ENCODE data around the gene PCGF2. TPM values are rescaled to one million over a fixed set of nuclear protein-coding genes. Genes with fewer than 3 reads are reported as not detected.

Gene PCGF2
- total and polyA plus RNA-seq, 10 of the 15 experiments (the other 5 are each of a cell fraction or from before 2014, with no cell fraction given) = 2.7 to 35.6 (median 7.2) TPM

Small RNA genes within 50 kb of the gene (microRNA-seq; reads per million reads assigned to microRNA genes)
- gene MIR4726 = 2.3 reads per million, percentile 7 among the genes with 10 or more reads in this experiment
- 1.7 reads per million for gene MIR4734

Small RNA genes within 50 kb of the gene (small RNA-seq; reads per million reads assigned to genes)
- gene MIR4726 (0.43 reads per million, percentile 5 among the genes with 10 or more reads in this experiment), gene MIR4734 (0.39 reads per million, percentile 3 among the genes with 10 or more reads in this experiment), gene RNA5SP440 (1.8 reads per million, percentile 58 among the genes with 10 or more reads in this experiment), gene RNU6-866P (not detected)

Other genes with a start within 250 kb of the PCGF2 start
Only the 7 nearest of the 10 such genes appear.
- gene EPOP, start 73.4 kb downstream of the PCGF2 start, total RNA-seq (2014; rRNA removed) = 4.8 and 5.0 TPM in 2 replicates
- gene EPOP, start 73.4 kb downstream of the PCGF2 start, total RNA-seq (2014; rRNA removed; fragmentation: Illumina TruSeq; extraction: Trizol) = 3.3 and 3.6 TPM in 2 replicates
- 9.0 and 9.7 TPM in 2 replicates for gene EPOP, start 73.4 kb downstream of the PCGF2 start, total RNA-seq (2021)
- 7.7 and 8.2 TPM in 2 replicates for gene EPOP, start 73.4 kb downstream of the PCGF2 start, polyA plus RNA-seq (2011; rRNA removed)
- 3.9 and 4.0 TPM in 2 replicates for gene EPOP, start 73.4 kb downstream of the PCGF2 start, polyA plus RNA-seq (2014; fragmentation: Illumina TruSeq; extraction: Trizol)
- 1 to 10 TPM in 1 of 2 experiments, under 1 TPM in 1; 0.53 to 1.4 TPM for gene EPOP, start 73.4 kb downstream of the PCGF2 start, polyA plus RNA-seq (2014; fragmentation: Nextera tagmentation; extraction: Ambion mirVana)
- gene EPOP, start 73.4 kb downstream of the PCGF2 start, polyA plus RNA-seq (2014; rRNA removed) = 5.9 and 6.3 TPM in 2 replicates
- 1 to 10 TPM; 1.6 to 2.2 TPM for gene EPOP, start 73.4 kb downstream of the PCGF2 start, polyA plus RNA-seq (2016; fragmentation: Nextera tagmentation; extraction: Ambion mirVana)
- 44.2 and 46.0 TPM in 2 replicates for gene MLLT6, start 43.1 kb downstream of the PCGF2 start, total RNA-seq (2014; rRNA removed)
- 29.0 and 31.2 TPM in 2 replicates for gene MLLT6, start 43.1 kb downstream of the PCGF2 start, total RNA-seq (2014; rRNA removed; fragmentation: Illumina TruSeq; extraction: Trizol)
- 89.0 and 105 TPM in 2 replicates for gene MLLT6, start 43.1 kb downstream of the PCGF2 start, total RNA-seq (2021)
- 33.8 and 47.5 TPM in 2 replicates for gene MLLT6, start 43.1 kb downstream of the PCGF2 start, polyA plus RNA-seq (2011; rRNA removed)
- 35.2 and 43.6 TPM in 2 replicates for gene MLLT6, start 43.1 kb downstream of the PCGF2 start, polyA plus RNA-seq (2014; fragmentation: Illumina TruSeq; extraction: Trizol)
- gene MLLT6, start 43.1 kb downstream of the PCGF2 start, polyA plus RNA-seq (2014; fragmentation: Nextera tagmentation; extraction: Ambion mirVana) = 1 to 10 TPM; 4.8 to 4.9 TPM
- gene MLLT6, start 43.1 kb downstream of the PCGF2 start, polyA plus RNA-seq (2014; rRNA removed) = 75.7 and 82.4 TPM in 2 replicates
- gene MLLT6, start 43.1 kb downstream of the PCGF2 start, polyA plus RNA-seq (2016; fragmentation: Nextera tagmentation; extraction: Ambion mirVana) = 1 to 10 TPM; 7.2 to 8.2 TPM
- 6.7 and 9.0 TPM in 2 replicates for gene CISD3, start 18.0 kb downstream of the PCGF2 start, total RNA-seq (2014; rRNA removed)
- gene CISD3, start 18.0 kb downstream of the PCGF2 start, total RNA-seq (2014; rRNA removed; fragmentation: Illumina TruSeq; extraction: Trizol) = 4.3 and 7.3 TPM in 2 replicates
- gene CISD3, start 18.0 kb downstream of the PCGF2 start, total RNA-seq (2021) = 25.4 and 28.5 TPM in 2 replicates
- gene CISD3, start 18.0 kb downstream of the PCGF2 start, polyA plus RNA-seq (2011; rRNA removed) = 3.9 and 6.0 TPM in 2 replicates
- gene CISD3, start 18.0 kb downstream of the PCGF2 start, polyA plus RNA-seq (2014; fragmentation: Illumina TruSeq; extraction: Trizol) = 2.9 and 4.3 TPM in 2 replicates
- gene CISD3, start 18.0 kb downstream of the PCGF2 start, polyA plus RNA-seq (2014; fragmentation: Nextera tagmentation; extraction: Ambion mirVana) = 1 to 10 TPM; 2.6 to 5.3 TPM
- 23.5 and 24.1 TPM in 2 replicates for gene CISD3, start 18.0 kb downstream of the PCGF2 start, polyA plus RNA-seq (2014; rRNA removed)
- gene CISD3, start 18.0 kb downstream of the PCGF2 start, polyA plus RNA-seq (2016; fragmentation: Nextera tagmentation; extraction: Ambion mirVana) = 10 to 100 TPM; 34.1 to 38.1 TPM
- gene PSMB3, start 4.4 kb upstream of the PCGF2 start, total RNA-seq (2014; rRNA removed) = 420 and 425 TPM in 2 replicates
- 331 and 348 TPM in 2 replicates for gene PSMB3, start 4.4 kb upstream of the PCGF2 start, total RNA-seq (2014; rRNA removed; fragmentation: Illumina TruSeq; extraction: Trizol)
- gene PSMB3, start 4.4 kb upstream of the PCGF2 start, total RNA-seq (2021) = 298 and 300 TPM in 2 replicates
- 295 and 448 TPM in 2 replicates for gene PSMB3, start 4.4 kb upstream of the PCGF2 start, polyA plus RNA-seq (2011; rRNA removed)
- 277 and 353 TPM in 2 replicates for gene PSMB3, start 4.4 kb upstream of the PCGF2 start, polyA plus RNA-seq (2014; fragmentation: Illumina TruSeq; extraction: Trizol)
- 1,000 to 10,000 TPM; 1,622 to 2,130 TPM for gene PSMB3, start 4.4 kb upstream of the PCGF2 start, polyA plus RNA-seq (2014; fragmentation: Nextera tagmentation; extraction: Ambion mirVana)
- gene PSMB3, start 4.4 kb upstream of the PCGF2 start, polyA plus RNA-seq (2014; rRNA removed) = 499 and 533 TPM in 2 replicates
- 100 to 1,000 TPM; 612 to 643 TPM for gene PSMB3, start 4.4 kb upstream of the PCGF2 start, polyA plus RNA-seq (2016; fragmentation: Nextera tagmentation; extraction: Ambion mirVana)
- gene PIP4K2B, start 51.2 kb upstream of the PCGF2 start, total RNA-seq (2014; rRNA removed) = 15.3 and 15.8 TPM in 2 replicates
- 18.1 and 22.0 TPM in 2 replicates for gene PIP4K2B, start 51.2 kb upstream of the PCGF2 start, total RNA-seq (2014; rRNA removed; fragmentation: Illumina TruSeq; extraction: Trizol)
- gene PIP4K2B, start 51.2 kb upstream of the PCGF2 start, total RNA-seq (2021) = 30.2 and 30.3 TPM in 2 replicates
- gene PIP4K2B, start 51.2 kb upstream of the PCGF2 start, polyA plus RNA-seq (2011; rRNA removed) = 16.7 and 22.4 TPM in 2 replicates
- gene PIP4K2B, start 51.2 kb upstream of the PCGF2 start, polyA plus RNA-seq (2014; fragmentation: Illumina TruSeq; extraction: Trizol) = 24.8 and 26.6 TPM in 2 replicates
- 1 to 10 TPM; 3.8 to 4.0 TPM for gene PIP4K2B, start 51.2 kb upstream of the PCGF2 start, polyA plus RNA-seq (2014; fragmentation: Nextera tagmentation; extraction: Ambion mirVana)
- gene PIP4K2B, start 51.2 kb upstream of the PCGF2 start, polyA plus RNA-seq (2014; rRNA removed) = 21.1 and 24.5 TPM in 2 replicates
- gene PIP4K2B, start 51.2 kb upstream of the PCGF2 start, polyA plus RNA-seq (2016; fragmentation: Nextera tagmentation; extraction: Ambion mirVana) = 1 to 10 TPM; 8.2 to 8.5 TPM
- 14.7 and 17.5 TPM in 2 replicates for gene CWC25, start 77.0 kb upstream of the PCGF2 start, total RNA-seq (2014; rRNA removed)
- 18.5 and 19.9 TPM in 2 replicates for gene CWC25, start 77.0 kb upstream of the PCGF2 start, total RNA-seq (2014; rRNA removed; fragmentation: Illumina TruSeq; extraction: Trizol)
- gene CWC25, start 77.0 kb upstream of the PCGF2 start, total RNA-seq (2021) = 15.9 and 17.1 TPM in 2 replicates
- gene CWC25, start 77.0 kb upstream of the PCGF2 start, polyA plus RNA-seq (2011; rRNA removed) = 29.6 and 30.7 TPM in 2 replicates
- gene CWC25, start 77.0 kb upstream of the PCGF2 start, polyA plus RNA-seq (2014; fragmentation: Illumina TruSeq; extraction: Trizol) = 29.7 and 29.9 TPM in 2 replicates
- gene CWC25, start 77.0 kb upstream of the PCGF2 start, polyA plus RNA-seq (2014; fragmentation: Nextera tagmentation; extraction: Ambion mirVana) = 10 to 100 TPM; 25.0 to 29.7 TPM
- 19.9 and 28.1 TPM in 2 replicates for gene CWC25, start 77.0 kb upstream of the PCGF2 start, polyA plus RNA-seq (2014; rRNA removed)
- 10 to 100 TPM; 15.4 to 20.9 TPM for gene CWC25, start 77.0 kb upstream of the PCGF2 start, polyA plus RNA-seq (2016; fragmentation: Nextera tagmentation; extraction: Ambion mirVana)
- gene RPL23, start 105.4 kb upstream of the PCGF2 start, total RNA-seq (2014; rRNA removed) = 2,317 and 2,414 TPM in 2 replicates
- gene RPL23, start 105.4 kb upstream of the PCGF2 start, total RNA-seq (2014; rRNA removed; fragmentation: Illumina TruSeq; extraction: Trizol) = 3,231 and 3,325 TPM in 2 replicates
- gene RPL23, start 105.4 kb upstream of the PCGF2 start, total RNA-seq (2021) = 2,200 and 2,256 TPM in 2 replicates
- gene RPL23, start 105.4 kb upstream of the PCGF2 start, polyA plus RNA-seq (2011; rRNA removed) = 2,867 and 3,528 TPM in 2 replicates
- 4,821 and 5,052 TPM in 2 replicates for gene RPL23, start 105.4 kb upstream of the PCGF2 start, polyA plus RNA-seq (2014; fragmentation: Illumina TruSeq; extraction: Trizol)
- gene RPL23, start 105.4 kb upstream of the PCGF2 start, polyA plus RNA-seq (2014; fragmentation: Nextera tagmentation; extraction: Ambion mirVana) = 1,000 to 10,000 TPM; 3,319 to 3,754 TPM
- 3,219 and 3,296 TPM in 2 replicates for gene RPL23, start 105.4 kb upstream of the PCGF2 start, polyA plus RNA-seq (2014; rRNA removed)
- 1,000 to 10,000 TPM; 2,341 to 2,536 TPM for gene RPL23, start 105.4 kb upstream of the PCGF2 start, polyA plus RNA-seq (2016; fragmentation: Nextera tagmentation; extraction: Ambion mirVana)

Data from GM12878 (cell line).